ENCODE data around the gene MN1.

Gene MN1

DNA sequence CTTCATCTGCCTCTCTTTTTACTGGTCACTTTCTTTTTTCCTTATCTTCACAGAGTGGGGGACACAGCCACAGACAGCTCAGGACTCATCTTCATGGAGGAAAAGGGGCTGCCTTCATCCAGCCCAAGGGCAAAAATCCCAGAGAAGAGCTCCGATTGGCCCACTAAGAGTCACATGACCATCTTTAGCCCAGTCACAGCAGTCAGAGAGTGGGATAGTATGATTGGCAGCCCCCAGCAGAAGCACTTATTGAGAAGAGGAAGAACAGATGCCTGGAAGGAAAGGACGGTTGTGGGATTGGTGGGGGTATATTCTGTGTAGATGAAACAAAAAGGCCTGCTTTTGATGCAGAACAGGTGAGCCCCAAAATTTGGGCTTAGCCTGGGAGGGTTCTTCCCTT lies 77.8 kb downstream of the MN1 start:
- TF ChIP-seq, protein P1, sequence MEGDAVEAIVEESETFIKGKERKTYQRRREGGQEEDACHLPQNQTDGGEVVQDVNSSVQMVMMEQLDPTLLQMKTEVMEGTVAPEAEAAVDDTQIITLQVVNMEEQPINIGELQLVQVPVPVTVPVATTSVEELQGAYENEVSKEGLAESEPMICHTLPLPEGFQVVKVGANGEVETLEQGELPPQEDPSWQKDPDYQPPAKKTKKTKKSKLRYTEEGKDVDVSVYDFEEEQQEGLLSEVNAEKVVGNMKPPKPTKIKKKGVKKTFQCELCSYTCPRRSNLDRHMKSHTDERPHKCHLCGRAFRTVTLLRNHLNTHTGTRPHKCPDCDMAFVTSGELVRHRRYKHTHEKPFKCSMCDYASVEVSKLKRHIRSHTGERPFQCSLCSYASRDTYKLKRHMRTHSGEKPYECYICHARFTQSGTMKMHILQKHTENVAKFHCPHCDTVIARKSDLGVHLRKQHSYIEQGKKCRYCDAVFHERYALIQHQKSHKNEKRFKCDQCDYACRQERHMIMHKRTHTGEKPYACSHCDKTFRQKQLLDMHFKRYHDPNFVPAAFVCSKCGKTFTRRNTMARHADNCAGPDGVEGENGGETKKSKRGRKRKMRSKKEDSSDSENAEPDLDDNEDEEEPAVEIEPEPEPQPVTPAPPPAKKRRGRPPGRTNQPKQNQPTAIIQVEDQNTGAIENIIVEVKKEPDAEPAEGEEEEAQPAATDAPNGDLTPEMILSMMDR (conservative IDR thresholded peaks at IDR 0.05; ENCODE audit: low read depth) = no peak
- H3K27ac ChIP-seq = peak overlapping the region; percentile 67
- DNase-seq (ENCODE audit: low spot score) = no peak
- ChIA-PET CTCF (interaction anchor here (0.7 kb wide), 1 partner anchor 307 kb away, joined by 3 read pairs; no protein-coding TSS in a partner anchor), POLR2A (ENCODE audit: low non-redundant PET) (no interaction called here)

DNA sequence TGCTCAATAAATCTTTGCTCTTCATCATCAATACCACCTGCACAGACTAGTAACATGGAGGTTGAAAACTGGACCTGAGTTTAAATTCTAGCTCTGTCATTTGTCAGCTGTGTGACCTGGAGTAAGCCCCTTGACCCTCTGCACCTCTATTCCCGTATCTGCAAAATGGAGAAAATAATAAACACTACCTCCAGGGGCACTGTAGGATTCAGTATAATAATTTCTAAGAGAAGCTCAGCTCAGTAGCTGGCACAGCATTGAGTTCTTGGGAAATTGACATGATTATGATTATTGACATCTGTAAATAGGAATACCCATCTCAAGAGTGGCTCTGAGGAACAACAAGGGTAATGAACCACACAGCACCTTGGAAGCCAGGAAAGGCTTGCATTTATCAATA lies 78.4 kb downstream of the MN1 start:
- POLR2A ChIA-PET (ENCODE audit: low non-redundant PET) = no interaction called here
- no peak for DNase-seq (ENCODE audit: low spot score)
- TF ChIP-seq, protein P1 (conservative IDR thresholded peaks at IDR 0.05; ENCODE audit: low read depth) = no peak; the same call in 1 of the 2 replicates
- H3K27ac ChIP-seq = no peak overlapping the region
- CTCF ChIA-PET = interaction anchor here (0.7 kb wide), 1 partner anchor 306 kb away, joined by 3 read pairs; no protein-coding TSS in a partner anchor

DNA sequence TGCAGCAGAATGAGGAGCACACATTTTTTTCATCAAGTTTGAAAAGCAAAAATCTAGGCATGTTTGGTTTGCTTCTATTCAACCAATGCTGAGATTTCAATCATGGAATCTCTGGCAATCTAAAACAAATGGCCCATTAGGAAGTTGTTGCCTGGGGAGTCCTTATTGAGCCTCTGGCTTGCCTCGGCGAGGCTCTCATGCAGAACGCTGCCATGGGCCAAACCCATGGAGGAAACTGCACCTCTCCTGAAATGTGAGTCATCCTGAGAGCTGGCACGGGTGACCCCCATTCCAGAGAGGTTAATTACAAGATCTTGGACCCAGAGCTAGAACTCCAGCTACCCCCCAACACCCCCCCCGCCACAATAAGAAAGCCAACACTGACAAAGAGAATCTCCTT lies 80.7 kb downstream of the MN1 start:
- ChIA-PET CTCF (interaction anchor here (0.9 kb wide), 1 partner anchor 9 kb away, joined by 3 read pairs; no protein-coding TSS in a partner anchor), POLR2A (ENCODE audit: low non-redundant PET) (no interaction called here)
- H3K27ac ChIP-seq = peak overlapping the region; percentile 96
- DNase-seq (ENCODE audit: low spot score) = no peak
- TF ChIP-seq, protein P1 (conservative IDR thresholded peaks at IDR 0.05; ENCODE audit: low read depth) = no peak

DNA sequence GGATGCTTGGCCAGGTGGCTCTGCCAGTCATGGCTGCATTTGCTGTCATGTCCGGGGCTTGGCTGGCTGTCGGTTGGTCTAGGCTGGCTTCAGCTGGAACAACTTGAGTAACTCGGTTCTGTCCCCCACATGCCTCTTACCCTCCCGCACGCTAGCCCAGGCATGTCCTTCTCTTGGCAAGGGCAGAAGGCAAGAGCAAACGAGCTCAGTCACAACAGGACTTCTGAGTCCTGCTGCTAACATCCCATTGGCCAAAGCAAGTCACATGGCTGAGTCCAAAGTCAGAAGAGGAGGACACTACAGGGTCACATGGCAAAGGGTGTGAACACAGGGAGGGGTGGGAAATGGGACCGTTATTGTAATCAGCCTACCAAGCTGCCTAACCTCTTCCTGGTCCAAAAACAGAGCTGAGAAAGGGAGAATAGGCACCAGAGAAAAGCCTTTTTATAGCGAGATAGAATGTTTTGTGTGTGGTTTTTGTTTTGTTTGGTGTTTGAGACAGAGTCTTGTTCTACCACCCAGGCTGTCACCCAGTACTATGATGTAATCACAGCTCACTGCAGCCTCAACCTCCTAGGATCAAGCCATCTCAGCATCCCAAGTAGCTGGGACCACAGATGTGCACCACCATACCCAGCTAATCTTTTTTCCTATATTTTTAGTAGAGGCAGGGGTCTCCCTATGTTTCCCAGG lies 81.9 kb downstream of the MN1 start:
- POLR2A ChIA-PET (ENCODE audit: low non-redundant PET) = no interaction called here
- DNase-seq (ENCODE audit: low spot score) = peak; percentile 85
- CTCF ChIA-PET = interaction anchor here (0.9 kb wide), 1 partner anchor 35 kb away, joined by 3 read pairs; no protein-coding TSS in a partner anchor
- TF ChIP-seq, protein P1 (conservative IDR thresholded peaks at IDR 0.05; ENCODE audit: low read depth) = no peak
- peak overlapping the region; percentile 96 for H3K27ac ChIP-seq

DNA sequence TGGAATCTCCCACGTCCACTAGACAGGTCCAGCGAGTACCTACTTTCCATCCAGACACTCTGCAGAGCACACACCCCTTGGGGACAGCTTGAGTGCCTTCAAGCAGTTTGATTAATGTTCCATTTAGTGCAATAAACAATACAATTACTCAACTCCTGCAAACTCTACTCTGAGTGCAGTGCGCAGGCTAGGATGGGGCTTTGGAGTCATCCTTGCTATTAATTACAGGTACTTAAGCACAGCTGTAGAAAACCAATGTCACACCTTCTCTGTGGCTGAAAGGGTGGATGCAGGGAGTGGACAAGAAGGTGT lies 82.6 kb downstream of the MN1 start:
- H3K27ac ChIP-seq = peak overlapping the region; percentile 96
- ChIA-PET POLR2A (ENCODE audit: low non-redundant PET) (no interaction called here), CTCF (no interaction called here)
- TF ChIP-seq, protein P1 (conservative IDR thresholded peaks at IDR 0.05; ENCODE audit: low read depth) = no peak
- DNase-seq (ENCODE audit: low spot score) = no peak

DNA sequence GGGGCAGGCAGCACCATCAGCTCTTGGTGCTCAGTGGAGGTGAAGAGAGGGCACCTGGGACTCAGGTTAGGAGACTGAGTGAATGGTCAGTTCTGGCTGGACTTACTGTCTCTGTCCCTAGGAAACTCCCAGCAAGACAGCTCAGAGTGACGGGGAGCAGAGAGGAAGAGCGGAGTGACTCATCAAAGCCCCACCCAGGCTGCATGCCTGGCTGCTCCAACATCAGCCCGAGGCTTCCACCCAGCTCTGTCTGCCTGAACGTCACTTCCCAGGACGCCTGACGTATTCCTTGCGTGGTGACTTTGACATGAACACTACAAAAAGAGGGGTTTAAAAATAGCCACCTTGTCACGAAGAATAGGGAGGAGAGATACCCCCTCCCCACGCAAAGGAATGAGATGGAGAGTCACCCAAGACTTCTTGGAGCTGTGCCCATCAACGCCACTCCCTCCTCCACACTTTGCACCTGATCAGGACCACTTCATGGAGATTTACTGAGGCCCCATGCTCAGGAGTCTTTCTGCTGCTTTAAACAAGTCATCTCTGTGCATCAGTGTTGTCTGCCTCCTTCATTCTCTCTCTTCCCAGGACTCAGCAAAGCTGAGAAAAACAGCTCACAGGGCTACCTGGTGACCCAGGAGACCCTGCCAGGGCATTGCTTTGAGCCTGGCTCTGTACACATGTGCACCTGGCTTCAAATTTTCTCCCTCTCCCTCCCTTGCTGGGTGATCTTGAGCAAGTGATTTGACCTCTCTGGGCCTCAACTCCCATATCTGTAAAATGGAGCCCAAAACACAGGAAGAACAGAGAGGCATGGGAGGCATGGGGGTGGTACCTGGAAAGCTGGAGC lies 83.1 kb downstream of the MN1 start:
- ChIA-PET POLR2A (ENCODE audit: low non-redundant PET) (no interaction called here), CTCF (interaction anchor here (0.6 kb wide), 1 partner anchor 355 kb away, joined by 4 read pairs; no protein-coding TSS in a partner anchor)
- TF ChIP-seq, protein P1 (conservative IDR thresholded peaks at IDR 0.05; ENCODE audit: low read depth) = no peak
- peak; percentile 95 for DNase-seq (ENCODE audit: low spot score)
- H3K27ac ChIP-seq = peak overlapping the region; percentile 96

All from RWPE1 (cell line).